CD1c-positive myeloid dendritic cell (primary cell): Measurements from ENCODE around the gene VWA5B1.
"Not testable (repeated sequence)": the region's sequence is repeated elsewhere in the genome, so short reads cannot be mapped to it uniquely, and the experiment has no call there.

ENCODE experiments used
- DNase-seq: peaks from one replicate; pipeline ENCODE4 v3.0.0-alpha.2; 2016; ENCODE audit errors: extremely low spot score

Gene VWA5B1

GRCh38 chr1:20290624-20291597, at the start of gene VWA5B1:
Gene VWA5B1 (plus strand): TSS chr1:20290875. CDS start chr1:20310602, 19,727 bp downstream.
- no peak for DNase-seq

DNA sequence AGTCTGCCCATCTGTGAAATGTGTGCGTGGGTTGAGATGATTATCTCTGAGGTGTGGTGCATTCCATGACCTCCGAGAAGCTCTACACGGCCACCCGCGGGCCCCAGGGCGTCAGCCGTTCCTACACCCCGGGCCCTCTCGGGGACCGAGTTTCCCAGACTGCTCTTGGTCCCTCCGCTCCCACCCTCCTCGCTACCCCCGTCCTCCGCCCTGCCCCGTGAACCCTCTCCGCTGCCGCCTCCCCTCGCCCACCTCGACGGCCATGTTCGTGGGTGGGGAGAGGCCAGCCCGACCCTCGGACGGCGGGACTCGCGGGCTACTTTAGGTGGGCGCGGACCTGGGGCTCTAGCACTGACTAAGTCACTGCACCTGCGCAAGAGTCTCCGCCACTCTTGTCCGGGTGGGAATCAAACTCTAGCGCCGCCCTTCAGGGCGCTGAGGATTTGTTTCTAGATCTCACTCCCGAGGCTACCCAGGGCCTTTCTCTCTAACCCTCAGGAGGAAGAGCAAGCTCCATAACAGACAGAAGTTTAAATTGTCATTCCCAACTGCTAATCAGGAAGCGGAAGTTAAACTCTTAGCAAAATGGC, 47.7 kb upstream of the VWA5B1 start:
- DNase-seq, result no peak

DNA sequence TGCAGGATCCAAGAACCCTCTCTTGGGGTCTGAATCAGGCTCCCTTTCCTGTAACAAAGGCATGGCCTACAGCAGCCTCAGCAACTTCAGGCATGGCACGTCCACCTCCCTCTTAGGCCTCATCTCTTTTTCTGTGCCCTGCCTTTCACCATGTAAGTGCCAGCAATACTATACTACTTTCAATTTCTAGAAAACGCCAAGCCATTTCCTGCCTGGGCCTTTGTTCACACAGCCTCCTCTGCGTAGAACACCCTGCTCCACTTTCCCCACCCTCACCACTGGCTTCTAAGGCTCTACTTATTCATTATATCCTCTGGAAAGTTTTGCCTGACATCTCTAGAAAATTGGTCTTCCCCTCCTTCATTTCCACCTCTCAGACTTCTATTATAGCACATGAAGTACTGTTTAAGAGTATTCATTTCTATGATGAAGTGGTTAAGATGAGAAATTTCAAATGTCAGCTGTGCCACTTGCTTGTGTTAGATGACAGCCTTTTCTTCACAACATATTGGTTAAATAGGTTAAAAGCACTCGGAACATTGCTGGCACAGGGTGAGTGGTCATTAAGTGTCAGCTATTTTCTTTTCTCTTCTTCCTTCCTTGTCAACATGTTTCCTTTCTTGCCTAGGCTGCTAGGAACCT, 41.6 kb upstream of the VWA5B1 start:
- DNase-seq, result no peak

GRCh38 chr1:20250340-20250989, 40.2 kb upstream of the VWA5B1 start:
- DNase-seq, result no peak

DNA sequence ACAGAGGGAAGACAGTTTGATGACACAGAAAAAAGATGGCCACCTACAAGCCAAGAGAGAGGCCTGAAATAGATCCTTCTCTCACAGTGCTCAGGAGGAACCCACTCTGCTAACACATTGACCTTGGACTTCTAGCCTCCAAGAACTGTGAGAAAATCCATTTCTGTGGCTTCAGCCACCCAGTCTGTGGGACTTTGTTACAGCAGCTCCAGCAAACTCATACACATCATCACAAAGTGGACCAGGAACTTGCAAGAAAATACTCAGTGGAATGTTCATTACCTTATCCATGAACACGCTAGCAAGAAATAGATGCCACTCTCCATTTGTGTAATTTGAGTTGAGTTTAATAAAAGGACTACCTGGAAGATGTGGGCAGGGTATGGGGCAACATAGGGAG, 38.1 kb upstream of the VWA5B1 start:
- DNase-seq, result no peak

GRCh38 chr1:20255666-20256065, 35.0 kb upstream of the VWA5B1 start:
- no peak for DNase-seq

- DNase-seq, result no peak
These were observed 31.0 kb upstream of the VWA5B1 start for GRCh38 chr1:20259646-20260045.

- no peak for DNase-seq
These were observed 29.6 kb upstream of the VWA5B1 start for GRCh38 chr1:20261095-20261494.

DNA sequence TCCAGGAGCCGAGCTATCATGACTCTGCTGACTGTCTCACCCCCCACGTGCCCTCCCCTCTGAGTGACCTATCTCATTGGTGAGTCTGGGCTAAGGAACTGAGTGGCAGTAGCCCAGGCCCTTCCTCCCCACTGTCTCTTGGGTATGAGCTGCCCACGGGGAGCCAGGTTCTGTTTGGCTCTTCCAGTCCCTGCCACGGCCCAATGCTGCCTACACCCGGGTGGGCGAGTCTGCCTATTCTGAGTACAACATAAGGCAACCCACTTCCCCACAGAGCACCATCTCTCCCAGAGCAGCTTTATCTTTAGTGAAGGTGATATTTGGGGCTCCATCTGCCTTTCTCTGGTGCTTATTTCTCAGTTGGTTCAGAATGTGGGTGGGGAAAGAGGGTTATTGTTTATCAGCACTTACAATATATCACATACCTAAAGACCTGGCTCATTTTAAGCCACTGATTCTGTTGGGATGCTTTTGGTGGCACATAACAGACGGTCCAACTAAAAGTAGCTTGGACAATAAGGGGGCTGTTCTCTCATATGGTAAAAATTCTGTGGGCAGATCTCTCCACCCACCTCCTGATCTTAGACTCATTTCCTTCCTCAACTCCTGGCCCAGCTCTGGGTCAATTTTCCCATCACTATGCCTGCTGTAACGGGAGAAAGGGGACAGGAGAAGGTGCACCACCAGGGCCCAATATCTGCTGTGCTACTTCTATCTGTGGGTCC, 27.7 kb upstream of the VWA5B1 start:
- no peak for DNase-seq

DNA sequence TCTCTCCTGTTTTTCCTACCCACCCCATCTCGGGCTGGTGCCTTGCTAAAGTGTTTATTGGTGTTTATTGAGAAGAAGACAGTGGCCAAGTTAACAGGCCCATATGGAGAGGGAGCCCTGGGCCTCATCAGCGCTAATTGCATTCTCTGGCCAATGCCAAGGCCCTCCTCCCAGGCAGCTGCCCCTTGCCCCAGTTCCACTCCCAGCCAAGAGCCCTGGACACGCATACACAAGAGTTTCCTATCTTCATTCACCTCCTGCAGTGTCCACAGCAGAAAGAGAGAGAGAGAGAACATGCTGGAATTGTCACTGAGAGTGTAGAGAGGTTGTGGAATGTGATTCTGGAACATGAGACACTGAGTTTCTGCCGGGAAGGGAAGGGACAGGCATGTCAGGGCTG, 25.4 kb upstream of the VWA5B1 start:
- no peak for DNase-seq

DNA sequence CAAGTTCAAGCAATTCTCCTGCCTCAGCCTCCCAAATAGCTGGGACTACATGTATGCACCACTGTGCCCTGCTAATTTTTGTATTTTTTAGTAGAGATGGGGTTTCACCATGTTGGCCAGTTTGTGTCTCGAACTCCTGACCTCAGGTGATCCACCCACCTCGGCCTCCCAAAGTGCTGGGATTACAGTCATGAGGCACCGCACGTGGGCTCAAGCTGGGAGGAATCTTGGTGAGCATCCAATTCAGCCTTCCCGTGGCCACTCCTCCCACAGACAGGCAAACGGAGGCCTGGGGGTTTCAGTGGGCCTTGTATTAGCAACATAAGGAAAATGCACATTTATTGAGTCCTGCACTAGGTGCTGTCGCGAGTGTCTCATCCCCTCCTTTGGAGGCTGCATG, 24.5 kb upstream of the VWA5B1 start:
- DNase-seq, result no peak

DNA sequence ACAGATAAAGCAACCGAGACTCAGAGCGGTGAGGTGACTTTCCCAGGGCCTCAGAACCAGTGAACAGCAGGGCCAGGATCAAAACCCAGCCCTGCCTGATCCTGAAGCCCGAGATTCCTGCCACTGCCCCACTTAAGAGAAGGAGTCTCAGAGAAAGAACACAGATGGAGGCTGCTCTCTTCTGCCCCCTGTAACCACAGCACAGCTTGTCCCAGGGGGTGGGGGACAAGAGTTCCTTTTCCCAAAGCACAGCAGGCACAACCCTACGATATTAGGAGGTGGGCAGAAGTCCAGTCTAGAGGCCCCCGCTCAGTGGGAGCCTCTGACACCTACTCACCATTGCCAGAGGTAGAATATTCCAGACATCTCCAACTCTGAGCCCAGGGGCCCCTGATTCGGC, 24.0 kb upstream of the VWA5B1 start:
- DNase-seq, result no peak

GRCh38 chr1:20271498-20272400, 18.9 kb upstream of the VWA5B1 start:
- DNase-seq, result no peak

GRCh38 chr1:20273716-20274115, 17.0 kb upstream of the VWA5B1 start:
- not testable (repeated sequence) for DNase-seq

- DNase-seq, result no peak
These were observed 15.3 kb upstream of the VWA5B1 start for GRCh38 chr1:20275319-20275925.

DNA sequence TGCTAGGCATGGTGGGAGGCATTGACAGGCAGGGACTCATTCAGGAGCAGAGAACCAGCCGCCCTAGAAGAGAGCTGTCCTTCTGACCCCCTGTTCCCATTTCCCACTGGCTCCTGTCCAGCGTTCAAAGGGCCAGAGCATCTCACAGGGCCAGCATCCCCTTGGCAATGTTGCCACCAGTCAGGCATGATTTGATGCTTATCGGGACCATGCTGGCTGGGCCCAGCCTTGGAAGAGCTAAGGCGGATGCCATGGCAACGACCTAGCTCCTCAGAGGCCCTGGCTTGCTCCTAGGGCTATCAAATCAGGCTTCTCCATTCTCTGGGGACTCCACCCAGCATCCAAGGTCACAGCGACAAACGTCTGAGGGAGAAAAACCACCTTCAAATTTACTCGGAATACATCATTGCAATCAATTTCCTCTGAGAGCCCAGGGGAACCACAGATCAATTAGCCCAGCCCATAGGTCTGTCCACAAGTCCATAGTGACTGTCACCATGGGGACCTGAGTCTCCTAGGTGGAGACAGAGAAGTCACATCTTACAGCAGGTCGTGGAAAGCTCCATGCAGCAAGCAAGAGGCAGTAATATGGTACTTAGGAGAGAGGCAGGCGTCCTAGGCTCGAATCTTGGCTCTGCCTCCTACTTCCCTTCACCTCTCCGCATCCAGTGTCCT, 14.1 kb upstream of the VWA5B1 start:
- DNase-seq, result no peak

- no peak for DNase-seq
These were observed 12.0 kb upstream of the VWA5B1 start for GRCh38 chr1:20278692-20279130.

GRCh38 chr1:20279509-20279908, 11.2 kb upstream of the VWA5B1 start:
- no peak for DNase-seq

- DNase-seq, result no peak
These were observed 10.3 kb upstream of the VWA5B1 start for GRCh38 chr1:20280341-20280740.
